ENCODE results near the gene RBM28.
A peak's percentile ranks its signal among the peaks of the same experiment; 100 is the strongest.

Gene RBM28

DNA sequence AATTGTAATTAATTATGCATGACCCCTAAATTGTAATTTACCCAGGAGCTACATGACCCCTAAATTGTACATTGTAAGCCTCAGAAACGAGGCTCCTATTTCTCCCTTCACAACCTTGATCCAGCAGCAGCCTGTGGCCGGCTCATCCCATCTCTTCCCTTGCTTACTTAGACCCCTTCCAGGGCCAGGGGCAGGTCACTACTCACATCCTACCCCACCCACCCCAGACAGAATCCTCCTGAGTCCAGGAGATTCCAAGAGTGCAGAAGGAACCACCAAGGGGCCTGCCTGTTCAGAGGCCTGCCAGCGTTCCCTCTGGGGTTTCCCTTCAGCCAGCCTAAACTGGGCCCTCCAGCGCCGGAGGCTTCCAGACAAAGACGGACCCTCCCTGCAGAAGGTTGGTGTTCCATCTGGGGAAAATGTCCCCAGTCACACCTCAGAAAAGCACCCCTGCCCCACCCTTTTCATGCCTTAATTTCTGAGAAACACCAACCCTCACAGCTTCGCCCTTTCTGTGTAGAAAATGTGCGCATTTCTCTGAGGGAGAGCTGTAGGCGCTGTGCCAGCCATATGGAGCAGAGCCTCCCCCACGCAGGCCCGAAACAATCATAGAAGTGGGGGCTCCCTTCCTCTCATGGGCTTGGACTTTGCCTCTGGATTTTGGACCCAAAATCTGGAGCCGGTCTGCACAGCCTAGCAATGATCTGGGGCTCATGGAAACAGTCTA, 83.5 kb downstream of the RBM28 start:
- DNase-seq: no peak

DNA sequence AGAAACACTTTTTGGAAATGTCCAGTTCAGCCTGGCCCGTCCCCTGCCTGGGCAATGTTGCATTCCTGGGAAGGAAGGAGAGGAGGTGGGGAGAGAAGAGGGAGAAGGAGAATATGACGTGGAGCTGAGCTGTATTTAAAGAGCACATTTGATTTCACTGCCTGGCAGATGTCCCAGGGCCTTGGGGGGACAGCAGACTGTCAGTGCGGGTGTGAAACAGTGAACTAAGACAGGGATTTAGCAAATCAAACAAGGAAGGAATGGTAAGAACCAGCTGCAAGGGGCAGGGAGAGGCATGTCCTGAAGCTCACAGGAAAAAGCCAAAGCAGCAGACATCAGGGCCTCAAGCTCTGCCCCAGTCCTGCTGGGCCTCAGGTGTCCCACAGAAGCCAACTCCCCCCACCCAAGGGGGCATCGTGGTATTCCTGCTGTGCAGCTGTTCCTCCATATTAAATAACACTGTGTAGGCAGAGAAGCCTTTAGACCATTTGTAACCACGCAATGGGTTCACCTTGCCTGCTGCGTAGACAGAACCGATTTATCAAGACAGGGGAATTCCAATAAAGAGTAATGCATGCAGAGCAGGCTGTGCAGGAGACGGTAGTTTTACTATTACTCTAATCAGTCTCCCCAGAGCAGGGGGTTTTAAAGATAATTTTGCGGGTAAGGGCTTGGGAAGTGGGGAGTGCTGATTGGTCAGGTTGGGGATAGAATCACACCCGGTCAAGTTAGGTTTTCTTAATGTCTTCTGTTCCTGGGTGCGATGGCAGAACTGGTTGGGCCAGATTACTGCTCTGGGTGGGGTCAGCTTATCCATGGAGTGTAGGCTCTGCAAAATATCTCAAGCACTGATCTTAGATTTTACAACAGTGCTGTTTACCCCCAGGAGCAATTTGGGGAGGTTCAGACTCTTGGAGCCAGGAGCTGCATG, 84.3 kb downstream of the RBM28 start:
- peak in 1 of 51 donors; percentile 23 for DNase-seq

DNA sequence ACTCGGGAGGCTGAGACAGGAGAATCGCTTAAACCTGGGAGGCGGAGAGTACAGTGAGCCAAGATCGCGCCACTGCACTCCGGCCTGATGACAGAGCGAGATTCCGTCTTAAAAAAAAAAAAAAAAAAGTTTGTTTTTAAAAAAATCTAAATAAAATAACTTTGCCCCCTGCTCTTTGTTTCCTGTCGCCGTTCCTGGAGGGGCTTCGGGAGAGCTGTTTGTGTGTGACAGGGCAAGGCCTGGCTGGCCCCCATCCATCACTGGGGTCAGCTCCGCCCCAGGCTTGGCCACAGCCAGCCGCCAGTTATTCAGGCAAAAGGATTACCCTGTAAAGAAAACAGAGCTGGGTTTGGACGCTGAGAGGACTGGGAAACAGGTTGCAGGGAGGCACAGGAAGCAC, 86.2 kb downstream of the RBM28 start:
- DNase-seq: no peak

DNA sequence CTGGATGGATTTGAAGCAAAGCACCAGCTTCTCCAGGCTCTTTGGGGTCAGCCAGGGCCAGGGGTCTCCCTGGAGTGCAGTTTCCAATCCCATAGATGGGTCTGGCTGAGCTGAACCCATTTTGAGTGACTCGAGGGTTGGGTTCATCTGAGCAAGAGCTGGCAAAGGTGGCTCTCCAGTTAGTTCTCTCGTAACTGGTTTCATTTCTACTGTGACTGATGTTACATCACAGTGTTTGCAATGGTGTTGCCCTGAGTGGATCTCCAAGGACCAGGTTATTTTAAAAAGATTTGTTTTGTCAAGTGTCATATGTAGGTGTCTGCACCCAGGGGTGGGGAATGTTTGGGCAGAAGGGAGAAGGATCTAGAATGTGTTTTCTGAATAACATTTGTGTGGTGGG, 88.4 kb downstream of the RBM28 start:
- DNase-seq: no peak

DNA sequence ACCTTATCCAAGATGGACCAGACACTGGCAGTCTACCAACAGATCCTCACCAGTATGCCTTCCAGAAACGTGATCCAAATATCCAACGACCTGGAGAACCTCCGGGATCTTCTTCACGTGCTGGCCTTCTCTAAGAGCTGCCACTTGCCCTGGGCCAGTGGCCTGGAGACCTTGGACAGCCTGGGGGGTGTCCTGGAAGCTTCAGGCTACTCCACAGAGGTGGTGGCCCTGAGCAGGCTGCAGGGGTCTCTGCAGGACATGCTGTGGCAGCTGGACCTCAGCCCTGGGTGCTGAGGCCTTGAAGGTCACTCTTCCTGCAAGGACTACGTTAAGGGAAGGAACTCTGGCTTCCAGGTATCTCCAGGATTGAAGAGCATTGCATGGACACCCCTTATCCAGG, 89.2 kb downstream of the RBM28 start:
- no peak for DNase-seq

DNA sequence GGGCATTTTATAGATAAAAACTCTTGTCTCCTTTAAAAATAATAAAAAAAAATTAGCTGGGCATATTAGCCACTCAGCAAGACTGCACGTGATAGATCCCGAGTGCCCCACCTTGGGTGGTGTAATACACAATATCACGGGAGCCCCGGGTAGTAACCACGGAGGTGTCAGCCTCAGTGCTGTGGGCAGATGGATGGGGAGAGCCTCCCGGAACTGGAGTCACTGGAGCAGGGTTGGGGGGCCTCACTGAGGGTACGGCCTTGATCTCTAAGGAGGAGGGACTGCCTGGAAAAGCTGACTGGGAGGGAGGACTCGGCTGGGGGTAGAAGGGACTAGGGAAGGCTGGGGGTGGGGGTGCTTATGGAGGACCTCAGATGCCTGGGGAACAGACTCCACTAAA, 90.0 kb downstream of the RBM28 start:
- no peak for DNase-seq

DNA sequence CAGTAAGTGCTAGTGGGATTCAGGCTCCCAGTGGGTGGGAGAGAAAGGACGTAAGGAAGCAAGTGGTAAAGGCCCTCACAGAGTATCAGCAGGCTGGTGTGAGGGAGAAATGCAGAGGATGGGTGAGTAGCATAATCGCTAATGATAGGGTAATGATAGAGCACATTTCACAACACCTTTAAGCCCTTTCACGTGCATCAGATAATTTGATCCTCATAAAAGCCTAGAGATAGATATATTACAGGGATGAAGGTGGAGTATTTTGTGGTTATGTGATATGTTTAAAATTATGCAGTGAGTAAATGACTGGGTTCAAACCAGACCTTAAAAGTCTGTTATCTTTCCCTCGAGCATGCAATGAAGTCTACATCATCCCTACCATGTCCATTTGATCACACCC, 92.4 kb downstream of the RBM28 start:
- no peak for DNase-seq
